Caco-2 (cell line): ENCODE results near the gene CCNI. TPM values are rescaled to one million over a fixed set of nuclear protein-coding genes. Genes with fewer than 3 reads are reported as not detected.

Source experiments
- BruUV-seq: library from RNA; stranded (reverse); fragments of 400-500 nt; replicated peaks from 2 replicates; lab custom pipeline; 2021; lab: Mats Ljungman, UMichigan
- CTCF ChIA-PET: fragments of 300-600 bp; sonication (Branson Sonifier 250); formaldehyde crosslinking; loops from one replicate; lab custom pipeline; 2022; ENCODE audit warnings: antibody characterized with exemption; lab: Charles Lee
- POLR2A ChIA-PET: fragments of 300-600 bp; sonication (Branson Sonifier 250); formaldehyde crosslinking; loops from one replicate; lab custom pipeline; 2022; ENCODE audit warnings: antibody characterized with exemption; lab: Charles Lee
- DNase-seq, 2 experiments: peaks; one replicate each; pipeline versions ENCODE4 v3.0.0 to v3.0.0-alpha.2; 2020 to 2022
- H3K27me3 ChIP-seq: replicated peaks from 2 replicates; pipeline ENCODE4 v1.6.0; 2011; ENCODE audit warnings: low read length; ENCODE audit not compliant: control insufficient read depth, insufficient read depth
- H3K36me3 ChIP-seq: 2 replicates; pipeline ENCODE4 v1.5.1; 2011; ENCODE audit warnings: low read length; ENCODE audit not compliant: control insufficient read depth, insufficient read depth
- H3K4me1 ChIP-seq: fragments of 250-450 bp; sonication (Bioruptor Pico); 2 replicates; pipeline ENCODE4 v1.5.1; 2020; ENCODE audit warnings: mild to moderate bottlenecking
- H3K4me3 ChIP-seq: 2 replicates; pipeline ENCODE4 v1.5.1; 2011; ENCODE audit warnings: low read depth, mild to moderate bottlenecking, control low read depth, low read length
- H3K9me3 ChIP-seq: fragments of 250-450 bp; sonication (Bioruptor Pico); 2 replicates; pipeline ENCODE4 v1.5.1; 2020; ENCODE audit warnings: mild to moderate bottlenecking, moderate library complexity
- H3K27ac Mint-ChIP-seq: one replicate; pipeline ENCODE4 v1.8.0; 2022; ENCODE audit warnings: mixed read lengths; ENCODE audit not compliant: unreplicated experiment
- H3K27me3 Mint-ChIP-seq: one replicate; pipeline ENCODE4 v1.8.0; 2022; ENCODE audit warnings: mixed read lengths; ENCODE audit not compliant: insufficient read depth, unreplicated experiment
- H3K36me3 Mint-ChIP-seq: one replicate; pipeline ENCODE4 v1.8.0; 2022; ENCODE audit warnings: mild to moderate bottlenecking, mixed read lengths; ENCODE audit not compliant: insufficient read depth, unreplicated experiment
- H3K4me1 Mint-ChIP-seq: one replicate; pipeline ENCODE4 v1.8.0; 2022; ENCODE audit warnings: low read depth, mixed read lengths; ENCODE audit not compliant: unreplicated experiment
- H3K4me3 Mint-ChIP-seq: one replicate; pipeline ENCODE4 v1.8.0; 2022; ENCODE audit warnings: mild to moderate bottlenecking, moderate library complexity, mixed read lengths; ENCODE audit not compliant: unreplicated experiment
- H3K9me3 Mint-ChIP-seq: one replicate; pipeline ENCODE4 v1.8.0; 2022; ENCODE audit warnings: mixed read lengths; ENCODE audit not compliant: unreplicated experiment
- CTCF ChIP-seq, 2 experiments: fragments of 200-600 bp in 1 of 2; IDR thresholded peaks; 1 replicate in 1 of 2; 2 replicates in 1 of 2; pipeline versions ENCODE4 v1.5.1 to v1.8.0; 2011 to 2022; ENCODE audit warnings: antibody characterized with exemption in 1 of 2, control low read depth in 1 of 2, inconsistent platforms in 1 of 2, low read depth in 1 of 2, low read length in 1 of 2, mild to moderate bottlenecking in 1 of 2, moderate library complexity in 1 of 2; ENCODE audit not compliant: insufficient read depth in 1 of 2, severe bottlenecking in 1 of 2, unreplicated experiment in 1 of 2
- intact Hi-C: fragments of 100-400 bp; cut with micrococcal nuclease; formaldehyde crosslinking; loops from one replicate; pipeline ENCODE4 v1.10.0; 2022; ENCODE audit not compliant: unreplicated experiment
- total RNA-seq: library from RNA; stranded (reverse); gene quantifications from 2 replicates; pipeline ENCODE4 v1.2.3, GENCODE V29; 2022

The CCNI gene
- total RNA-seq, 1 experiment from 2014 or later, result 164 TPM

GRCh38 chr4:77010841-77011354 lies 64.9 kb downstream of the CCNI start:
- Histone ChIP-seq H3K4me3 (no peak overlapping the region), H3K9me3 (no peaks in the 10 kb centered on the region), H3K27me3 (no peaks in the 10 kb centered on the region), H3K4me1 (peaks cover 11% of the 10 kb centered on the region; the same call in 1 of the 2 replicates), H3K36me3 (no peaks in the 10 kb centered on the region; the same call in 1 of the 2 replicates)
- Mint-ChIP-seq H3K27ac (no peak overlapping the region), H3K4me3 (no peak overlapping the region), H3K27me3 (no peaks in the 10 kb centered on the region), H3K4me1 (peaks cover 18% of the 10 kb centered on the region), H3K9me3 (no peaks in the 10 kb centered on the region), H3K36me3 (peaks cover 55% of the 10 kb centered on the region)
- CTCF ChIA-PET, result no interaction called here
- TF ChIP-seq CTCF (IDR thresholded peaks at IDR 0.05; ENCODE audit: insufficient read depth in 1 of 2, low read depth in 1 of 2, low read length in 1 of 2, severe bottlenecking in 1 of 2, unreplicated experiment in 1 of 2), result no peak
- BruUV-seq, result no TSS peak
- intact Hi-C loops, result no loop called here
- POLR2A ChIA-PET, result no interaction called here
- no peak for DNase-seq

GRCh38 chr4:77009511-77010115 lies 66.2 kb downstream of the CCNI start:
- intact Hi-C loops, result no loop called here
- no peaks in the 10 kb centered on the region for H3K27me3 Mint-ChIP-seq
- no peak overlapping the region for H3K27ac Mint-ChIP-seq
- TF ChIP-seq CTCF (IDR thresholded peaks at IDR 0.05; ENCODE audit: insufficient read depth in 1 of 2, low read depth in 1 of 2, low read length in 1 of 2, severe bottlenecking in 1 of 2, unreplicated experiment in 1 of 2), result no peak
- peaks cover 52% of the 10 kb centered on the region for H3K36me3 Mint-ChIP-seq
- Histone ChIP-seq H3K36me3 (no peaks in the 10 kb centered on the region; the same call in 1 of the 2 replicates), H3K27me3 (no peaks in the 10 kb centered on the region), H3K4me1 (peaks cover 11% of the 10 kb centered on the region; the same call in 1 of the 2 replicates), H3K9me3 (no peaks in the 10 kb centered on the region), H3K4me3 (no peak overlapping the region)
- no peak overlapping the region for H3K4me3 Mint-ChIP-seq
- H3K9me3 Mint-ChIP-seq, result no peaks in the 10 kb centered on the region
- POLR2A ChIA-PET, result no interaction called here
- BruUV-seq, result no TSS peak
- H3K4me1 Mint-ChIP-seq, result peaks cover 18% of the 10 kb centered on the region
- no peak for DNase-seq
- CTCF ChIA-PET, result no interaction called here

GRCh38 chr4:77007358-77008230 lies 68.2 kb downstream of the CCNI start:
- no peak for TF ChIP-seq CTCF (IDR thresholded peaks at IDR 0.05; ENCODE audit: insufficient read depth in 1 of 2, low read depth in 1 of 2, low read length in 1 of 2, severe bottlenecking in 1 of 2, unreplicated experiment in 1 of 2)
- no peaks in the 10 kb centered on the region; the same call in 1 of the 2 replicates for H3K36me3 ChIP-seq
- Mint-ChIP-seq H3K27me3 (no peaks in the 10 kb centered on the region), H3K36me3 (peaks cover 44% of the 10 kb centered on the region), H3K9me3 (no peaks in the 10 kb centered on the region), H3K27ac (peak overlapping the region; percentile 9), H3K4me1 (peaks cover 18% of the 10 kb centered on the region), H3K4me3 (no peak overlapping the region)
- POLR2A ChIA-PET, result no interaction called here
- no peaks in the 10 kb centered on the region for H3K27me3 ChIP-seq
- intact Hi-C loops, result no loop called here
- H3K4me3 ChIP-seq, result no peak overlapping the region
- CTCF ChIA-PET, result interaction anchor here (1.4 kb wide), 1 partner anchor 35 kb away, joined by 6 read pairs; no protein-coding TSS in a partner anchor
- H3K9me3 ChIP-seq, result no peaks in the 10 kb centered on the region
- no TSS peak for BruUV-seq
- DNase-seq, result no peak
- H3K4me1 ChIP-seq, result peaks cover 11% of the 10 kb centered on the region; the same call in 1 of the 2 replicates
